Sciatic nerve (tissue), 2 donors: Measurements from ENCODE around the gene DNAJA3. TPM values are rescaled to one million over a fixed set of nuclear protein-coding genes. Genes with fewer than 3 reads are reported as not detected.

ENCODE experiments used
- ATAC-seq: fragments of 200-7000 bp; cut with Tn5 transposase; one replicate; pipeline ENCODE4 v1.9.1; 2020; ENCODE audit warnings: mild to moderate bottlenecking, moderate library complexity
- DNase-seq: peaks from one replicate; pipeline ENCODE4 v3.0.0-alpha.2; 2020; ENCODE audit warnings: low spot score
- intact Hi-C: fragments of 100-400 bp; cut with DNase I; formaldehyde crosslinking; loops from one replicate; pipeline ENCODE4 v1.14.2; 2022
- total RNA-seq: library from RNA; stranded (reverse); fragmentation: NEBNext Ultra II Directional; extraction: Animal tissue kit (Norgen Biotek cat#: 25700); gene quantifications from one replicate; pipeline ENCODE4 v1.2.1, GENCODE V29; 2021
- donor health status: DM: no; HTN: no; CAD: no.
- donor health status: DM: no; HTN: no; CAD: no.

DNAJA3 gene
- total RNA-seq, 1 donor from 2014 or later = 27.8 TPM

- intact Hi-C loops = loop anchor here (10.0 kb wide), 1 partner anchor 129 kb away; the partner anchor contains the start of gene TFAP4
- no peak for DNase-seq
- peak; percentile 9 for ATAC-seq
These were observed 22.3 kb upstream of the DNAJA3 start for GRCh38 chr16:4403133-4403949.

GRCh38 chr16:4404247-4404966 is 21.3 kb upstream of the DNAJA3 start:
- intact Hi-C loops = loop anchor here (2.0 to 10.0 kb wide), 2 partner anchors 46 to 130 kb away; partner anchors contain the start of gene TFAP4
- ATAC-seq (peak; percentile 30), DNase-seq (no peak)

GRCh38 chr16:4404967-4405696 is 20.5 kb upstream of the DNAJA3 start:
- ATAC-seq (no peak), DNase-seq (no peak)
- intact Hi-C loops = loop anchor here (2.0 to 10.0 kb wide), 2 partner anchors 46 to 130 kb away; partner anchors contain the start of gene TFAP4

GRCh38 chr16:4407543-4408322 is 17.9 kb upstream of the DNAJA3 start:
- ATAC-seq (no peak), DNase-seq (no peak)

GRCh38 chr16:4408323-4408690 is 17.4 kb upstream of the DNAJA3 start:
- intact Hi-C loops = loop anchor here (10.0 kb wide), 1 partner anchor 134 kb away; the partner anchor contains the start of gene TFAP4
- ATAC-seq = no peak
- DNase-seq = no peak

More at GRCh38 chr16:4407543-4408322, 17.9 kb upstream of the DNAJA3 start:
- intact Hi-C loops = loop anchor here (10.0 kb wide), 1 partner anchor 133 kb away; the partner anchor contains the start of gene TFAP4

GRCh38 chr16:4409081-4409932 is 16.4 kb upstream of the DNAJA3 start:
- DNase-seq (no peak), ATAC-seq (no peak)
- intact Hi-C loops = loop anchor here (10.0 kb wide), 1 partner anchor 135 kb away; the partner anchor contains the start of gene TFAP4

GRCh38 chr16:4410335-4411075 is 15.2 kb upstream of the DNAJA3 start:
- intact Hi-C loops = no loop called here
- ATAC-seq = peak; percentile 45
- DNase-seq = no peak

GRCh38 chr16:4411684-4412083 is 14.0 kb upstream of the DNAJA3 start:
- ATAC-seq = peak; percentile 82
- intact Hi-C loops = no loop called here

GRCh38 chr16:4412159-4412558 is 13.5 kb upstream of the DNAJA3 start:
- ATAC-seq (no peak), DNase-seq (no peak)
- intact Hi-C loops = no loop called here

More at GRCh38 chr16:4411684-4412083, 14.0 kb upstream of the DNAJA3 start:
- peak; percentile 87 for DNase-seq

GRCh38 chr16:4412854-4413253 is 12.8 kb upstream of the DNAJA3 start:
- no peak for ATAC-seq
- intact Hi-C loops = no loop called here
- no peak for DNase-seq

- ATAC-seq = no peak
- no peak for DNase-seq
- intact Hi-C loops = no loop called here
These were observed 11.3 kb upstream of the DNAJA3 start for GRCh38 chr16:4414187-4414917.

- intact Hi-C loops = no loop called here
- no peak for DNase-seq
- ATAC-seq = peak; percentile 13
These were observed 10.0 kb upstream of the DNAJA3 start for GRCh38 chr16:4415538-4416199.

GRCh38 chr16:4416200-4417032 is 9.3 kb upstream of the DNAJA3 start, which contains the start of gene CORO7:
CORO7 (minus strand) TSS chr16:4416596; CDS start chr16:4416518, 78 bp downstream.
- DNase-seq (peak; percentile 99), ATAC-seq (peak; percentile 94)
- intact Hi-C loops = no loop called here

GRCh38 chr16:4419402-4419959 is 6.2 kb upstream of the DNAJA3 start:
- ATAC-seq (no peak), DNase-seq (no peak)
- intact Hi-C loops = no loop called here
